DOHH2 (cell line): ENCODE data around the gene CD40.

Experiments used
- H3F3A ChIP-seq: fragments of 200-600 bp; sonication (generic), shearing (Covaris generic); 2 replicates; pipeline ENCODE4 v1.6.0; 2016; ENCODE audit warnings: antibody characterized with exemption, mild to moderate bottlenecking; ENCODE audit not compliant: control insufficient read depth, insufficient read depth
- H3K27ac ChIP-seq: fragments of 200-600 bp; sonication (generic); 2 replicates; pipeline ENCODE4 v1.5.1; 2014; ENCODE audit warnings: low read depth, mild to moderate bottlenecking, low read length, moderate library complexity
- H3K27me3 ChIP-seq: fragments of 200-600 bp; sonication (generic); 2 replicates; pipeline ENCODE4 v1.6.1; 2014; ENCODE audit warnings: mild to moderate bottlenecking, low read length, mixed read lengths; ENCODE audit not compliant: control insufficient read depth
- H3K36me3 ChIP-seq: fragments of 200-600 bp; sonication (generic); 2 replicates; pipeline ENCODE4 v1.6.1; 2014; ENCODE audit warnings: mild to moderate bottlenecking, low read length, moderate library complexity, mixed read lengths; ENCODE audit not compliant: control insufficient read depth
- H3K4me1 ChIP-seq: fragments of 200-600 bp; sonication (generic); 2 replicates; pipeline ENCODE4 v1.6.1; 2014; ENCODE audit warnings: mild to moderate bottlenecking, low read length, mixed read lengths; ENCODE audit not compliant: control insufficient read depth
- H3K4me2 ChIP-seq: fragments of 200-600 bp; sonication (generic); 2 replicates; pipeline ENCODE4 v1.6.0; 2014; ENCODE audit warnings: mild to moderate bottlenecking, low read length, moderate library complexity
- H3K4me3 ChIP-seq: fragments of 200-600 bp; sonication (generic); 2 replicates; pipeline ENCODE4 v1.5.1; 2014; ENCODE audit warnings: mild to moderate bottlenecking, low read length, mixed read lengths
- H3K79me2 ChIP-seq: fragments of 200-600 bp; sonication (generic); 2 replicates; pipeline ENCODE4 v1.6.1; 2014; ENCODE audit warnings: mild to moderate bottlenecking, low read length, mixed read lengths; ENCODE audit not compliant: control insufficient read depth
- H3K9me2 ChIP-seq: fragments of 200-600 bp; sonication (generic); replicated peaks from 2 replicates; pipeline ENCODE4 v1.6.1; 2014; ENCODE audit warnings: mild to moderate bottlenecking, low read length, mixed read lengths; ENCODE audit not compliant: control insufficient read depth
- H3K9me3 ChIP-seq: fragments of 200-600 bp; sonication (generic); 2 replicates; pipeline ENCODE4 v1.6.1; 2014; ENCODE audit warnings: antibody characterized with exemption, low read length, mixed read lengths; ENCODE audit not compliant: control insufficient read depth, insufficient read depth
- H4K20me1 ChIP-seq: fragments of 200-600 bp; sonication (generic); 2 replicates; pipeline ENCODE4 v1.6.0; 2014; ENCODE audit warnings: low read depth, mild to moderate bottlenecking, antibody characterized with exemption, low read length, moderate library complexity; ENCODE audit not compliant: control insufficient read depth, insufficient read depth
- EZH2phosphoT487 ChIP-seq: fragments of 200-600 bp; sonication (generic); IDR thresholded peaks from 2 replicates; pipeline ENCODE4 v1.6.1; 2017; ENCODE audit warnings: borderline replicate concordance, mild to moderate bottlenecking, antibody characterized with exemption, low read length, moderate library complexity, mixed read lengths
- TF ChIP-seq, protein P1 (sequence below): fragments of 200-600 bp; sonication (generic); IDR thresholded peaks from one replicate; pipeline ENCODE4 v1.5.1; 2014; ENCODE audit warnings: antibody characterized with exemption, mild to moderate bottlenecking, low read depth, low read length; ENCODE audit not compliant: poor library complexity, severe bottlenecking

The CD40 gene

GRCh38 chr20:46113113-46113470 is 5.0 kb upstream of the CD40 start:
- no peaks in the 10 kb centered on the region for H3K9me3 ChIP-seq
- H3K27me3 ChIP-seq: peaks cover 51% of the 10 kb centered on the region
- H3K4me2 ChIP-seq: no peak overlapping the region
- no peak overlapping the region for H3K4me3 ChIP-seq
- H3K79me2 ChIP-seq: no peaks in the 10 kb centered on the region
- no peaks in the 10 kb centered on the region for H4K20me1 ChIP-seq
- no peak overlapping the region for H3K27ac ChIP-seq
- H3K9me2 ChIP-seq: no peaks in the 10 kb centered on the region
- H3K36me3 ChIP-seq: no peaks in the 10 kb centered on the region
- H3K4me1 ChIP-seq: peaks cover 38% of the 10 kb centered on the region
- TF ChIP-seq, protein P1, sequence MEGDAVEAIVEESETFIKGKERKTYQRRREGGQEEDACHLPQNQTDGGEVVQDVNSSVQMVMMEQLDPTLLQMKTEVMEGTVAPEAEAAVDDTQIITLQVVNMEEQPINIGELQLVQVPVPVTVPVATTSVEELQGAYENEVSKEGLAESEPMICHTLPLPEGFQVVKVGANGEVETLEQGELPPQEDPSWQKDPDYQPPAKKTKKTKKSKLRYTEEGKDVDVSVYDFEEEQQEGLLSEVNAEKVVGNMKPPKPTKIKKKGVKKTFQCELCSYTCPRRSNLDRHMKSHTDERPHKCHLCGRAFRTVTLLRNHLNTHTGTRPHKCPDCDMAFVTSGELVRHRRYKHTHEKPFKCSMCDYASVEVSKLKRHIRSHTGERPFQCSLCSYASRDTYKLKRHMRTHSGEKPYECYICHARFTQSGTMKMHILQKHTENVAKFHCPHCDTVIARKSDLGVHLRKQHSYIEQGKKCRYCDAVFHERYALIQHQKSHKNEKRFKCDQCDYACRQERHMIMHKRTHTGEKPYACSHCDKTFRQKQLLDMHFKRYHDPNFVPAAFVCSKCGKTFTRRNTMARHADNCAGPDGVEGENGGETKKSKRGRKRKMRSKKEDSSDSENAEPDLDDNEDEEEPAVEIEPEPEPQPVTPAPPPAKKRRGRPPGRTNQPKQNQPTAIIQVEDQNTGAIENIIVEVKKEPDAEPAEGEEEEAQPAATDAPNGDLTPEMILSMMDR: no peak
- no peaks in the 10 kb centered on the region; the same call in 1 of the 2 replicates for H3F3A ChIP-seq

DNA sequence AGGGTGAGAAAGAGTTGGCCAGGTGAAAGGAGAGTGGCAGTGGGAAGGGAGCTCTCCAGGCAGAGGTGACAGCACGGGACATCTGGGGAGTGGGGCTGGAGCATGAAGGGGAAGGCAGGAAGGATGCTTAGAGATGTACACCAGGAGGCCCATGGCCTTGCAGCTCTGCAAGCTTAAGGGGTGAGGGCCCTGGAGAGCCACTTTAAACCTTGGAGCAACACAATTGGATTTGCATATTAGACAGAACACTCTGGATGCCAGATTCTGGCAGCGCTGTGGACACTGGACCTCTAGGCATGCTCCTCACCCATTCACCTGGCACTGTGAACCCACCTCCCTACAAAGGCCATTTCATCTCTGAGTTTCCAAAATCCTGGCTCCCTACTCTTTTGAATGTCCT is 3.7 kb upstream of the CD40 start:
- Histone ChIP-seq H3K4me2 (no peak overlapping the region), H3K4me1 (peaks cover 38% of the 10 kb centered on the region), H3K27ac (no peak overlapping the region), H3K27me3 (peaks cover 44% of the 10 kb centered on the region), H3K4me3 (no peak overlapping the region), H3K79me2 (peaks cover 9% of the 10 kb centered on the region), H3K9me2 (no peaks in the 10 kb centered on the region), H3K36me3 (no peaks in the 10 kb centered on the region), H4K20me1 (no peaks in the 10 kb centered on the region; the same call in 1 of the 2 replicates), H3K9me3 (no peaks in the 10 kb centered on the region), H3F3A (no peaks in the 10 kb centered on the region; the same call in 1 of the 2 replicates)
- no peak for TF ChIP-seq EZH2phosphoT487
- TF ChIP-seq, protein P1: no peak

- Histone ChIP-seq H3K4me3 (peak overlapping the region; percentile 82), H3K9me2 (no peaks in the 10 kb centered on the region), H3K4me1 (peaks cover 37% of the 10 kb centered on the region), H4K20me1 (peaks cover 4% of the 10 kb centered on the region; the same call in 1 of the 2 replicates), H3F3A (no peaks in the 10 kb centered on the region), H3K27ac (peak overlapping the region; percentile 78), H3K9me3 (no peaks in the 10 kb centered on the region), H3K36me3 (peaks cover 24% of the 10 kb centered on the region), H3K79me2 (peaks cover 25% of the 10 kb centered on the region), H3K4me2 (peak overlapping the region; percentile 96), H3K27me3 (peaks cover 14% of the 10 kb centered on the region)
- TF ChIP-seq, protein P1: no peak
- TF ChIP-seq EZH2phosphoT487: no peak
Observed at GRCh38 chr20:46118481-46119020, 437 bp downstream of the CD40 start.
